ENCODE data around the gene TFR2.

GRCh38 chr7:100685049-100685605, 43.8 kb upstream of the TFR2 start:
- TF ChIP-seq CTCF (conservative IDR thresholded peaks at IDR 0.05; ENCODE audit: low read depth, low read length) (no peak), CHD1 (IDR thresholded peaks at IDR 0.05; ENCODE audit: low read depth, low read length) (no peak), CEBPB (IDR thresholded peaks at IDR 0.05; ENCODE audit: low read depth, low read length) (no peak), POLR2A (IDR thresholded peaks at IDR 0.05; ENCODE audit: low read depth, low read length) (no peak), RAD21 (IDR thresholded peaks at IDR 0.05; ENCODE audit: low read length) (no peak), MXI1 (IDR thresholded peaks at IDR 0.05; ENCODE audit: borderline replicate concordance, low read depth, low read length) (no peak), USF2 (IDR thresholded peaks at IDR 0.05; ENCODE audit: low read depth, low read length) (no peak), FOS (IDR thresholded peaks at IDR 0.05; ENCODE audit: low read depth, low read length) (no peak), RCOR1 (IDR thresholded peaks at IDR 0.05; ENCODE audit: insufficient replicate concordance, low read length) (no peak), RFX5 (IDR thresholded peaks at IDR 0.05; ENCODE audit: low read depth, low read length) (no peak), NFE2L2 (IDR thresholded peaks at IDR 0.05; ENCODE audit: low read depth, low read length) (no peak), SMC3 (IDR thresholded peaks at IDR 0.05; ENCODE audit: low read depth, low read length) (no peak), MAFK (IDR thresholded peaks at IDR 0.05; ENCODE audit: low read depth, low read length) (no peak), BHLHE40 (IDR thresholded peaks at IDR 0.05; ENCODE audit: low read depth, low read length) (no peak)

Data from IMR-90 (cell line).